ENCODE results near the gene PRKCH.

Gene PRKCH

GRCh38 chr14:61532123-61532505, 210.7 kb downstream of the PRKCH start:
- DNase-seq (ENCODE audit: low spot score): no peak

GRCh38 chr14:61532763-61533162, 211.4 kb downstream of the PRKCH start:
- DNase-seq (ENCODE audit: low spot score): no peak

GRCh38 chr14:61533513-61534255, 212.3 kb downstream of the PRKCH start:
- no peak for DNase-seq (ENCODE audit: low spot score)

- DNase-seq (ENCODE audit: low spot score): no peak
These were observed 213.7 kb downstream of the PRKCH start for GRCh38 chr14:61535032-61535431.

GRCh38 chr14:61535458-61535857, 214.1 kb downstream of the PRKCH start:
- DNase-seq (ENCODE audit: low spot score): no peak

GRCh38 chr14:61536661-61537562, 215.5 kb downstream of the PRKCH start:
- no peak for DNase-seq (ENCODE audit: low spot score)

- DNase-seq (ENCODE audit: low spot score): peak; percentile 78
These were observed 216.4 kb downstream of the PRKCH start for GRCh38 chr14:61537563-61538463.

GRCh38 chr14:61538464-61539022, 217.2 kb downstream of the PRKCH start:
- no peak for DNase-seq (ENCODE audit: low spot score)

GRCh38 chr14:61539631-61540030, 218.3 kb downstream of the PRKCH start:
- no peak for DNase-seq (ENCODE audit: low spot score)

GRCh38 chr14:61540931-61541330, 219.6 kb downstream of the PRKCH start:
- DNase-seq (ENCODE audit: low spot score): no peak

- DNase-seq (ENCODE audit: low spot score): no peak
These were observed 221.7 kb downstream of the PRKCH start for GRCh38 chr14:61542848-61543790.

- DNase-seq (ENCODE audit: low spot score): no peak
These were observed 222.6 kb downstream of the PRKCH start for GRCh38 chr14:61543946-61544345.

GRCh38 chr14:61544448-61545330, 223.3 kb downstream of the PRKCH start:
- DNase-seq (ENCODE audit: low spot score): no peak

- DNase-seq (ENCODE audit: low spot score): no peak
These were observed 224.5 kb downstream of the PRKCH start for GRCh38 chr14:61545726-61546455.

- peak; percentile 87 for DNase-seq (ENCODE audit: low spot score)
These were observed 226.0 kb downstream of the PRKCH start for GRCh38 chr14:61547186-61548069.

GRCh38 chr14:61549425-61549824, 228.0 kb downstream of the PRKCH start:
- no peak for DNase-seq (ENCODE audit: low spot score)

- DNase-seq (ENCODE audit: low spot score): no peak
These were observed 230.0 kb downstream of the PRKCH start for GRCh38 chr14:61551384-61551783.

GRCh38 chr14:61552241-61552640, 230.9 kb downstream of the PRKCH start:
- DNase-seq (ENCODE audit: low spot score): no peak

Measured in AG08395 (cell line).